ENCODE measurements around the gene RGPD8.
"Not testable (repeated sequence)": the region's sequence is repeated elsewhere in the genome, so short reads cannot be mapped to it uniquely, and the experiment has no call there.

The RGPD8 gene

GRCh38 chr2:112434890-112435715 is 1.7 kb upstream of the RGPD8 start:
- DNase-seq, result not testable (repeated sequence)

GRCh38 chr2:112433932-112434730 is 686 bp upstream of the RGPD8 start:
- no peak for DNase-seq

GRCh38 chr2:112432735-112433479 is 538 bp downstream of the RGPD8 start:
- not testable (repeated sequence) for DNase-seq

- DNase-seq, result not testable (repeated sequence)
These were observed 1.1 kb downstream of the RGPD8 start for GRCh38 chr2:112432390-112432734.

- not testable (repeated sequence) for DNase-seq
These were observed 1.7 kb downstream of the RGPD8 start for GRCh38 chr2:112431587-112432295.

GRCh38 chr2:112424553-112424952 is 8.9 kb downstream of the RGPD8 start:
- DNase-seq, result not testable (repeated sequence)

- DNase-seq, result not testable (repeated sequence)
These were observed 16.6 kb downstream of the RGPD8 start for GRCh38 chr2:112416860-112417259.

- DNase-seq, result not testable (repeated sequence)
These were observed 73.4 kb downstream of the RGPD8 start for GRCh38 chr2:112360055-112360454.

- not testable (repeated sequence) for DNase-seq
These were observed 79.1 kb downstream of the RGPD8 start for GRCh38 chr2:112354335-112354734.

GRCh38 chr2:112352809-112353603 is 80.4 kb downstream of the RGPD8 start:
- DNase-seq, result not testable (repeated sequence)

- not testable (repeated sequence) for DNase-seq
These were observed 81.2 kb downstream of the RGPD8 start for GRCh38 chr2:112352292-112352691.

- DNase-seq, result no peak
These were observed 88.1 kb downstream of the RGPD8 start for GRCh38 chr2:112345030-112346027.

GRCh38 chr2:112343827-112344585 is 89.4 kb downstream of the RGPD8 start:
- no peak for DNase-seq

GRCh38 chr2:112342067-112342550 is 91.3 kb downstream of the RGPD8 start:
- no peak for DNase-seq

GRCh38 chr2:112340475-112341267 is 92.8 kb downstream of the RGPD8 start:
- no peak for DNase-seq

GRCh38 chr2:112339986-112340385 is 93.5 kb downstream of the RGPD8 start:
- DNase-seq, result no peak

- DNase-seq, result no peak
These were observed 97.8 kb downstream of the RGPD8 start for GRCh38 chr2:112335600-112335999.

GRCh38 chr2:112332123-112332696 is 101.2 kb downstream of the RGPD8 start:
- DNase-seq, result no peak

Measured in GDM1 (cell line).